ENCODE measurements around the gene MAG.
A peak's percentile ranks its signal among the peaks of the same experiment; 100 is the strongest.

The MAG gene

GRCh38 chr19:35354898-35355297 is 62.9 kb downstream of the MAG start:
- CTCF ChIA-PET, result interaction anchor here (0.6 to 10.6 kb wide), 7 partner anchors 9 to 424 kb away, joined by 3 to 237 read pairs (median 53); partner anchors contain the start of gene KRTDAP
- Histone ChIP-seq H3K4me3 (ENCODE audit: low read depth, low read length) (no peak overlapping the region), H3K27ac (ENCODE audit: extremely low read depth, low read depth, low read length) (no peak overlapping the region), H3K4me1 (ENCODE audit: control insufficient read depth, insufficient read depth, low read length) (no peaks in the 10 kb centered on the region), H3K36me3 (ENCODE audit: control insufficient read depth in 2 of 2, insufficient read depth in 1 of 2, low read length in 2 of 2) (no peaks in the 10 kb centered on the region; a peak in 1 of 3 replicates), H3K9me3 (ENCODE audit: control insufficient read depth, insufficient read depth, low read depth, low read length) (no peaks in the 10 kb centered on the region)
- POLR2A ChIA-PET, result no interaction called here
- no peak for TF ChIP-seq YY2 (tag by site-specific recombination; IDR thresholded peaks at IDR 0.05)
- TF ChIP-seq HOXD13 (CRISPR knock-in tag; IDR thresholded peaks at IDR 0.05; ENCODE audit: borderline replicate concordance), result no peak
- TF ChIP-seq BCL11A (tag by site-specific recombination; IDR thresholded peaks at IDR 0.05; ENCODE audit: low read depth), result no peak
- no peak for TF ChIP-seq ZNF362 (tag by site-specific recombination; IDR thresholded peaks at IDR 0.05)
- TF ChIP-seq ZNF677 (tag by site-specific recombination; IDR thresholded peaks at IDR 0.05), result no peak
- no peak for TF ChIP-seq KLF16 (tag by site-specific recombination; IDR thresholded peaks at IDR 0.05)
- TF ChIP-seq ZNF214 (tag by site-specific recombination; IDR thresholded peaks at IDR 0.05; ENCODE audit: borderline replicate concordance), result no peak
- no peak for TF ChIP-seq ZNF830 (tag by site-specific recombination; IDR thresholded peaks at IDR 0.05; ENCODE audit: low read depth)
- TF ChIP-seq ZNF558 (tag by site-specific recombination; IDR thresholded peaks at IDR 0.05), result no peak
- TF ChIP-seq ZNF24 (tag by site-specific recombination; IDR thresholded peaks at IDR 0.05), result no peak
- no peak for TF ChIP-seq ZSCAN16 (tag by site-specific recombination; IDR thresholded peaks at IDR 0.05)
- TF ChIP-seq ZNF146 (tag by site-specific recombination; IDR thresholded peaks at IDR 0.05), result no peak
- no peak for TF ChIP-seq ZNF16 (tag by site-specific recombination; IDR thresholded peaks at IDR 0.05; ENCODE audit: low read depth)
- no peak for TF ChIP-seq HOXC10 (CRISPR knock-in tag; IDR thresholded peaks at IDR 0.05)
- no peak for TF ChIP-seq ZNF596 (tag by site-specific recombination; IDR thresholded peaks at IDR 0.05)
- TF ChIP-seq ZNF549 (tag by site-specific recombination; IDR thresholded peaks at IDR 0.05), result no peak
- no peak for TF ChIP-seq ZNF585B (tag by site-specific recombination; IDR thresholded peaks at IDR 0.05)

GRCh38 chr19:35355791-35356460 is 64.0 kb downstream of the MAG start:
- Histone ChIP-seq H3K4me3 (ENCODE audit: low read depth, low read length) (no peak overlapping the region), H3K9me3 (ENCODE audit: control insufficient read depth, insufficient read depth, low read depth, low read length) (no peaks in the 10 kb centered on the region), H3K4me1 (ENCODE audit: control insufficient read depth, insufficient read depth, low read length) (no peaks in the 10 kb centered on the region), H3K36me3 (ENCODE audit: control insufficient read depth in 2 of 2, insufficient read depth in 1 of 2, low read length in 2 of 2) (no peaks in the 10 kb centered on the region; a peak in 1 of 3 replicates), H3K27ac (ENCODE audit: extremely low read depth, low read depth, low read length) (no peak overlapping the region)
- ChIA-PET POLR2A (interaction anchor here (0.5 to 0.7 kb wide), 2 partner anchors 72 to 527 kb away, joined by 5 to 6 read pairs; no protein-coding TSS in a partner anchor), CTCF (interaction anchor here (0.7 to 10.6 kb wide), 12 partner anchors 8 to 1535 kb away, joined by 3 to 237 read pairs (median 5); partner anchors contain the start of gene KRTDAP)
- TF ChIP-seq ZNF146 (tag by site-specific recombination; IDR thresholded peaks at IDR 0.05) (no peak), ZNF670 (tag by site-specific recombination; IDR thresholded peaks at IDR 0.05; ENCODE audit: low read depth) (no peak), ZNF362 (tag by site-specific recombination; IDR thresholded peaks at IDR 0.05) (peak; percentile 28; the same call in 1 of the 2 replicates), ZNF768 (tag by site-specific recombination; IDR thresholded peaks at IDR 0.05) (no peak), GLIS1 (tag by site-specific recombination; IDR thresholded peaks at IDR 0.05) (0 out of 2 replicates have a peak, but pooled peaks have one; percentile 13), ZNF23 (tag by site-specific recombination; IDR thresholded peaks at IDR 0.05; ENCODE audit: borderline replicate concordance) (no peak), GLI2 (tag by site-specific recombination; IDR thresholded peaks at IDR 0.05; ENCODE audit: borderline replicate concordance, low read depth) (no peak), ZIC2 (tag by site-specific recombination; IDR thresholded peaks at IDR 0.05) (peak; percentile 99), ZNF121 (tag by site-specific recombination; IDR thresholded peaks at IDR 0.05) (no peak), ZNF175 (tag by site-specific recombination; IDR thresholded peaks at IDR 0.05) (no peak), ZNF292 (tag by site-specific recombination; IDR thresholded peaks at IDR 0.05; ENCODE audit: borderline replicate concordance, low read depth) (no peak), TRIM28 (IDR thresholded peaks at IDR 0.05; ENCODE audit: borderline replicate concordance, low read length) (no peak), INSM2 (tag by site-specific recombination; IDR thresholded peaks at IDR 0.05) (no peak), EGR2 (tag by site-specific recombination; IDR thresholded peaks at IDR 0.05; ENCODE audit: low read depth) (no peak), HOXD13 (CRISPR knock-in tag; IDR thresholded peaks at IDR 0.05; ENCODE audit: borderline replicate concordance) (no peak)
- TF ChIP-seq, protein P1, sequence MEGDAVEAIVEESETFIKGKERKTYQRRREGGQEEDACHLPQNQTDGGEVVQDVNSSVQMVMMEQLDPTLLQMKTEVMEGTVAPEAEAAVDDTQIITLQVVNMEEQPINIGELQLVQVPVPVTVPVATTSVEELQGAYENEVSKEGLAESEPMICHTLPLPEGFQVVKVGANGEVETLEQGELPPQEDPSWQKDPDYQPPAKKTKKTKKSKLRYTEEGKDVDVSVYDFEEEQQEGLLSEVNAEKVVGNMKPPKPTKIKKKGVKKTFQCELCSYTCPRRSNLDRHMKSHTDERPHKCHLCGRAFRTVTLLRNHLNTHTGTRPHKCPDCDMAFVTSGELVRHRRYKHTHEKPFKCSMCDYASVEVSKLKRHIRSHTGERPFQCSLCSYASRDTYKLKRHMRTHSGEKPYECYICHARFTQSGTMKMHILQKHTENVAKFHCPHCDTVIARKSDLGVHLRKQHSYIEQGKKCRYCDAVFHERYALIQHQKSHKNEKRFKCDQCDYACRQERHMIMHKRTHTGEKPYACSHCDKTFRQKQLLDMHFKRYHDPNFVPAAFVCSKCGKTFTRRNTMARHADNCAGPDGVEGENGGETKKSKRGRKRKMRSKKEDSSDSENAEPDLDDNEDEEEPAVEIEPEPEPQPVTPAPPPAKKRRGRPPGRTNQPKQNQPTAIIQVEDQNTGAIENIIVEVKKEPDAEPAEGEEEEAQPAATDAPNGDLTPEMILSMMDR (tag by site-specific recombination; IDR thresholded peaks at IDR 0.05), result peak; percentile 49; the same call in 1 of the 2 replicates
